ENCODE measurements around the gene ATP11A. TPM values are rescaled to one million over a fixed set of nuclear protein-coding genes. Genes with fewer than 3 reads are reported as not detected.
"Not testable (repeated sequence)": the region's sequence is repeated elsewhere in the genome, so short reads cannot be mapped to it uniquely, and the experiment has no call there.

Gene ATP11A
- total RNA-seq, 1 experiment from 2014 or later: 4.5 TPM

DNA sequence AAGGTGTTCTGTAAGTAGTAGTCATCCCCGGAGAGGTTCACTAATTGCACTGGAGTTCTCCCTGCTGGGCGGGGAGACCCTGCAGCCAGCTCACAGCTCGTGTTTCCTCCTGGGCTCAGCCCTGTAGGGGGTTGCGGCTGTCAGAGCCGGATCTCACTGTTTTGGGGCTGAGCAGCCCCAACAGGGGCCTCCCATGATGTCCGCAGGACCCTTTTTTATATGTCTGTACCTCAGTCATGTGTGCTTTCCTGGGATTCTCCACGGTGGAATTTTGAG, 148.9 kb downstream of the ATP11A start:
- DNase-seq (ENCODE audit: low spot score): no peak
- in situ Hi-C loops (cut with HindIII; ENCODE audit: low sequenced_read_pairs): no loop called here

GRCh38 chr13:112839356-112840105, 149.7 kb downstream of the ATP11A start:
- DNase-seq (ENCODE audit: low spot score): no peak
- in situ Hi-C loops (cut with HindIII; ENCODE audit: low sequenced_read_pairs): no loop called here

DNA sequence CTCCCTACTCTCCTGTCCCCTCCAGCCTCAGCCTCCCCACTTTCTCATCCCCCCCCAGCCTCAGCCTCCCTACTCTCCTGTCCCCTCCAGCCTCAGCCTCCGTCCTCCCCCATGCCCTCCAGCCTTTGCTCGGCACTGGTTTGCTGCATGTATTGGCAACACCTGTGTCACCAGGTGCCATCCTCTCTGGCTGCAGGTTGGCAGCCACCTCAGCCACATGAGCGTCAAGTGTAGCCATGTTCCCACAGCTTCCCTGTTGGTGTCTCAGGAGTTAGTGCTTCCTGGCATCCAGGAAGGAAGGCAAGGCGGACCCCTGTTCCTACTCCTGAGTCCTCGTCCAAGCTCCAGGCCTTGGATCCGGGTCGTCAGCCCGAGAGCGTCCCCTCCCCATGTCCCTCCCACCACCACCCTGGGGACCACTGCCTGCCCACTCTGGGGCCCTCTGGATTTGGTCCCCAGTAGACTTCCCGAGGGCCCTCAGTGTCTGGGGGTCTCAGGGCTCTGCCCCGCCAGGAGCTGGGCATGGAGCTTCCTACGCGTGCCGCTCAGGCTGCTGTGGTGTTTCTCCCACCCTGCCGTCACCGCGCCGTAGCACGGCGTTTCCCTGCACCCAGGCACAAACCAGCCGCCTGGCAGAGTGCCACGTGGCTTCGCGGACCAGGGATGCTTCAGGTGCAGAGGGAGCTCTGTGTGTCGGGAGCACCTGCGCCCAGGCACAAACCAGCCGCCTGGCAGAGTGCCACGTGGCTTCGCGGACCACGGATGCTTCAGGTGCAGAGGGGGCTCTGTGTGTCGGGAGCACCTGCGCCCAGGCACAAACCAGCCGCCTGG, 150.8 kb downstream of the ATP11A start:
- DNase-seq (ENCODE audit: low spot score): no peak
- in situ Hi-C loops (cut with HindIII; ENCODE audit: low sequenced_read_pairs): no loop called here

GRCh38 chr13:112841303-112842015, 151.6 kb downstream of the ATP11A start:
- in situ Hi-C loops (cut with HindIII; ENCODE audit: low sequenced_read_pairs); DNase-seq (ENCODE audit: low spot score): not testable (repeated sequence)

DNA sequence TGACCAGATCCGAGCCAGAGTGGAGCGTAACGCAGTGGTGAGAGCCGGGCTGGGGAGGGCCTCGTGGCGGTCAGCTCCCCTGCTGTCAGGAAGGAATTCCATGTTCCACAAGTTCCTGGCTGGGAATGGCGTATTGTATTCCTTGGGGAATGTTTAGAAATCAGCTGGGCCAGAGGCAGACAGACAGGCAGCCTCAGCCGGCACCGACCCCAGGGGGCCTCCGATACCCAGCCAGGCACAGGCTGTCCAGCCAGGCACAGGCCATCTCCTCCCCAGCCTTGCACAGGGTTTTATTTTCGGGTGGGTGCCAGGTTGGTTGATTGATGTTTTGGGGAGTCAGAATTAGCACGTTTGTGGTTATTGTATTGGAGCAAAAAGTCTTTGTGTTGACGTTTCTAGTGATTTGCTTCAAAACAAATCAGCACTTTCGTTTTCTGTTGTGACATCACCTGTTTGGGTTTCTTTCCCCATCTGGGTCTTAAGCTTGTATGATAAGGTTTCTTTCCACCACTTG, 152.6 kb downstream of the ATP11A start:
- DNase-seq (ENCODE audit: low spot score): no peak
- in situ Hi-C loops (cut with HindIII; ENCODE audit: low sequenced_read_pairs): no loop called here

- in situ Hi-C loops (cut with HindIII; ENCODE audit: low sequenced_read_pairs): no loop called here
- DNase-seq (ENCODE audit: low spot score): no peak
Observed at GRCh38 chr13:112842931-112843391, 153.1 kb downstream of the ATP11A start.

- in situ Hi-C loops (cut with HindIII; ENCODE audit: low sequenced_read_pairs): no loop called here
- DNase-seq (ENCODE audit: low spot score): no peak
Observed at GRCh38 chr13:112843392-112844111, 153.7 kb downstream of the ATP11A start.

DNA sequence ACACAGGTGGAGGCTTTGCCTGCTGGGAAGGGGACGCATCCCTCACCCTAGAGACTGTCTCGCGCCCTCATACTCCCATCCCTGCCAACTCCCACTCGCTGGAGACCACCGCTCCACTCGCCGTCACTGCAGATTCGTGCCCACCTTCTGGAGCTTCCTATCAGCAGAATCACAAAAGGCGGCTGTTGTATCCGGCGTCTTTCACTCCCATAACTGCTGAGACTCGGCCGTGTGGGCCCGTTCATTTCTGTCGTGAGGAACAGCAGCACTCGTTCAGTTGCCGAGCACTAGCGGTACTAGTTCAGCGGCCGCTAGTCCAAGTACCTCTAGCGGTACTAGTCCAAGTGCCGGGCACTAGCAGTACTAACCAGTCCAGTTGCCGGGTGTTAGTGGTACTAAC, 154.6 kb downstream of the ATP11A start:
- DNase-seq (ENCODE audit: low spot score): no peak
- in situ Hi-C loops (cut with HindIII; ENCODE audit: low sequenced_read_pairs): no loop called here

DNA sequence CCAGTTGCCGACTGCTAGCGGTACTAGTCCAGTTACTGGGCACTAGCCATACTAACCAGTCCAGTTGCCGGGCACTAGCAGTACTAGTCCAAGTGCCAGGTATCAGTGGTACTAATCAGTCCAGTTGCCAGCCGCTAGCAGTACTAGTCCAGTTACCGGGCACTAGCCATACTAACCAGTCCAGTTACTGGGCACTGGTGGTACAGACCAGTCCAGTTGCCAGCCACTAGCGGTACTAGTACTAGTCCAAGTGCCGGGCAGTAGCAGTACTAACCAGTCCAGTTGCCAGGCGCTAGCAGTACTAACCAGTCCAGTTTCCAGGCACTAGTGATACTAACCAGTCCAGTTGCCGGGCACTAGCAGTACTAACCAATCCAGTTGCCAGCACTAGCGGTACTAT, 155.0 kb downstream of the ATP11A start:
- DNase-seq (ENCODE audit: low spot score): no peak
- in situ Hi-C loops (cut with HindIII; ENCODE audit: low sequenced_read_pairs): no loop called here

DNA sequence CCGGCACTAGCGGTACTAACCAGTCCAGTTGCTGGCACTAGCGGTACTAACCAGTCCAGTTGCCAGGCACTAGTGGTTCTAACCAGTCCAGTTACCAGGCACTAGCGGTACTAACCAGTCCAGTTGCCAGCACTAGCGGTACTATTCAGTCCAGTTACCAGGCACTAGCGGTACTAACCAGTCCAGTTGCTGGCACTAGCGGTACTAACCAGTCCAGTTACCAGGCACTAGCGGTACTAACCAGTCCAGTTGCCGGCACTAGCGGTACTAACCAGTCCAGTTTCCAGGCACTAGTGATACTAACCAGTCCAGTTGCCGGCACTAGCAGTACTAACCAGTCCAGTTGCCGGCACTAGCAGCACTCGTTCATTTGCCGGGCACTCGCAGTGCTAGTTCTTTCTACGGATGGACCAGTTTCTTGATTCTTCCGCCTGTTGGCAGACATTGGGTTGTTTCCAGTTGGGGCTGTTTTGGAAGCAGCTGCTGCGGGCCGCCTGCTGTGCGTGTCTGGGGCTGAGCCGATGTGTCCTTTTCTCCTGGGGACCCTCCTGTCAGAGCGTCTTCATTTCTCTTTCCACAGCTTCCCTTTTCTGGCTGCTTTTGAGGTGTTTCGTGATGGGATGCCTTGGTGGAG, 155.8 kb downstream of the ATP11A start:
- in situ Hi-C loops (cut with HindIII; ENCODE audit: low sequenced_read_pairs): no loop called here
- no peak for DNase-seq (ENCODE audit: low spot score)

- in situ Hi-C loops (cut with HindIII; ENCODE audit: low sequenced_read_pairs): no loop called here
- no peak for DNase-seq (ENCODE audit: low spot score)
Observed at GRCh38 chr13:112846411-112847115, 156.7 kb downstream of the ATP11A start.

DNA sequence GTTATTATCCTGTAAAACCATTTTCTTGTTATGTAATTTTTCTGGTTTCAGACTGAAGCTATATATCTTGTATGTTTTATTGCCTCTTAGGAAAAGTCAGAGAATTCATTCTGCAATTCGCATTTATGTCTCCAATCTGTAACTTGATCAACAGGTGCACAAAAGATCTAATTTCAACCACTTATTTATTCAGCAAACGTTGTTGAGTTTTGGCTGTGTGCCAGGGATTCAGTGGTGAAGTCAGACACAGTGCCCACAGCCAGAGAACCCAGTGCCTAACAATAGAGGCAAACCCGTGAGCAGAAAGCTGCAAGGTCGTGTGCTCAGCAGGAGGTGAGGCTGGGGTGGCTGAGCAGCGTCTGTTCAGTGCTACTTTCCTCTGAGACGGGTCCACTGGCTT, 159.7 kb downstream of the ATP11A start:
- in situ Hi-C loops (cut with HindIII; ENCODE audit: low sequenced_read_pairs): no loop called here
- peak; percentile 8 for DNase-seq (ENCODE audit: low spot score)

DNA sequence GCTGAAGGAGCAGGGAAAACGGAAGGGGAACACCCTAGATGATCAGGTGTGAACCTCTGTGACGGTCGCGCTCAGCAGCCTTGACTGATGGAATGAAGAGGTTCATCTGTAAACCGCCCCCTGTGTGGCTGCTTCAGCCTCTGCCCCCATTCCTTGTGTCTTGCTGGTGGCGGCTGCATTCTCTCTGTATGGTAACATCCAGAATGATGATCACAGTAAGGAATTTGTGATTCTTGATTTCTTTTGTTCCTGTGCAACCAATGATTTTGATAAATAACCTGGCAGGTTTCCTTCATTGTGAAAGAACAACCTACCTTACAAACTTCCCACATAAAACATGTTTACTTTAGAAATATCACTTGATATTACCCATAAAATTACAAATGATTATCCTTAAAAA, 160.4 kb downstream of the ATP11A start:
- in situ Hi-C loops (cut with HindIII; ENCODE audit: low sequenced_read_pairs): no loop called here
- no peak for DNase-seq (ENCODE audit: low spot score)

- DNase-seq (ENCODE audit: low spot score): no peak
- in situ Hi-C loops (cut with HindIII; ENCODE audit: low sequenced_read_pairs): no loop called here
Observed at GRCh38 chr13:112851107-112852038, 161.5 kb downstream of the ATP11A start.

- DNase-seq (ENCODE audit: low spot score): no peak
- in situ Hi-C loops (cut with HindIII; ENCODE audit: low sequenced_read_pairs): no loop called here
Observed at GRCh38 chr13:112852392-112852791, 162.6 kb downstream of the ATP11A start.

- no peak for DNase-seq (ENCODE audit: low spot score)
- in situ Hi-C loops (cut with HindIII; ENCODE audit: low sequenced_read_pairs): no loop called here
Observed at GRCh38 chr13:112852808-112853207, 163.0 kb downstream of the ATP11A start.

DNA sequence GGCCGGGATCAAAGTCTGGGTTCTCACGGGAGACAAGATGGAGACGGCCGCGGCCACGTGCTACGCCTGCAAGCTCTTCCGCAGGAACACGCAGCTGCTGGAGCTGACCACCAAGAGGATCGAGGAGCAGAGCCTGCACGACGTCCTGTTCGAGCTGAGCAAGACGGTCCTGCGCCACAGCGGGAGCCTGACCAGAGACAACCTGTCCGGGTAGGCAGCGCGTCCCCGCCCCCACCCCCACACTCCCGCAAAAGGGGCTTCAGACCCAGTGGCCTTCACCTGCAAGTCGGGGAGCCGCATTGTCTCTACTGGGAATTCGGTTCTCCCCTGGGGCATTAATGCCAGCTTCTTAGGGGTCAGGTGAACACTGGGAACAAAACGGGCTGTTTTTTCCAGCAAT, 164.5 kb downstream of the ATP11A start:
- in situ Hi-C loops (cut with HindIII; ENCODE audit: low sequenced_read_pairs): no loop called here
- no peak for DNase-seq (ENCODE audit: low spot score)

Data from G401 (cell line).